NCI-H2107 (cell line): ENCODE measurements around the gene FCN3.

ENCODE experiments used
- DNase-seq: peaks from one replicate; lab custom pipeline; 2025; lab: John Stamatoyannopoulos, UW

The FCN3 gene

DNA sequence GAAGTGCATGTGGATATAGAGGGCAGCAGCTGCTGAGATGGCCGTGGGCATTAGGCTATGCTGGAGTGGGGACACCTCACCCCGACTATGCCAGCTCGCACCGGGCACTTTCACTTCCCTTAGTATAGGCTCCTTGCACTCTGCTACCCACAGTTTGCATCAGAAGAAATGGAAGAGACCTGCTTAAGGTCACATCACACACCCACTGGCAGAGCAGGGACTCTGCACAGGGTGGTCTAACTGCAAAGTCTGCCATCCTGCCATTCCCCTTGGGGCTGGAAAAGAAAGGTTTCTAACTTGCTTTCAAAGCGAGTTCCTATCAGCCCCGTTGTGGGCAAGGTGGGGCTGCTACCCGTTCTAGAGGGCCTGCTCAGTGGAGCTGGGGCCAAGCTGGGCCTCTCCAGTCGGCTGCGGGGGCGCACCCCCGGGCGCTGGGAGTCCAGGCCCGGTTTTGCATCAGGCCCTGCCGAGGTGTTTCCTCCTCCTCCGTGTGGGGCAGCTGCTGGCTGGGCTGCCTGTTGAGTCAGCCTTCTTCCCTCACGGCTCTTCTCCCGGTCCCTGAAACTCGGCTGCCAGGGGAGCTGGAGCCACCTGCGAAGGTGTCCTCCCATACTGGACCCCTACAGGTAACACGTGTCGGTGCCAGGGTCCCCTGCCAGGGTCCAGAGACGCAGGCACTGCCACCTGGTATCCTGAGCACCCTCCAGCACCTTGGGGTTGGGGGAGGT lies 32.9 kb downstream of the FCN3 start, which contains the start of gene SYTL1:
Gene SYTL1 (plus strand): TSS at position 498 of the 728 bp plus-strand sequence. CDS start 3,313 bp downstream, outside the sequence.
- DNase-seq: peak; percentile 85

DNA sequence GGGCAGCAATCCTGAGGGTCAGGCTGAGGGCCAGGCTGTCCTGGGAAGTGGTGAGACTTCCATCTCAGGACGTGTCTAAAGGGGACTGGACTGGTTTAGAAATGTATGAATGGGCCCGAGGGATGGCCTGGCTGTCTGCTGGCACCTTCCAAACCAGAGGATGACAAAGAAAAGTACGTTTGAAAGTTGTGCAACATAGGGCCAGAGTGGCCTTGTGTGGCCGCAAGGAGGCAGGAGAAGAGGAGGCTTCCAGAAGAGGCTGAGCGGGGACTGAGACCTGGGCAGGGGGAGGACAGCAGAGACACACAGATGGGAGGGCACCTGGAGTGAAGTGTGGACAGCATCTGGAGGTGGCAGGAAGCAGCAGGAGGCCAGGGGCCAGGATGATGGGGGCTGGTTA lies 35.4 kb downstream of the FCN3 start:
- no peak for DNase-seq

- DNase-seq: no peak
These were observed 35.9 kb downstream of the FCN3 start for GRCh38 chr1:27338751-27339150.

- no peak for DNase-seq
These were observed 37.9 kb downstream of the FCN3 start for GRCh38 chr1:27336756-27337155.

DNA sequence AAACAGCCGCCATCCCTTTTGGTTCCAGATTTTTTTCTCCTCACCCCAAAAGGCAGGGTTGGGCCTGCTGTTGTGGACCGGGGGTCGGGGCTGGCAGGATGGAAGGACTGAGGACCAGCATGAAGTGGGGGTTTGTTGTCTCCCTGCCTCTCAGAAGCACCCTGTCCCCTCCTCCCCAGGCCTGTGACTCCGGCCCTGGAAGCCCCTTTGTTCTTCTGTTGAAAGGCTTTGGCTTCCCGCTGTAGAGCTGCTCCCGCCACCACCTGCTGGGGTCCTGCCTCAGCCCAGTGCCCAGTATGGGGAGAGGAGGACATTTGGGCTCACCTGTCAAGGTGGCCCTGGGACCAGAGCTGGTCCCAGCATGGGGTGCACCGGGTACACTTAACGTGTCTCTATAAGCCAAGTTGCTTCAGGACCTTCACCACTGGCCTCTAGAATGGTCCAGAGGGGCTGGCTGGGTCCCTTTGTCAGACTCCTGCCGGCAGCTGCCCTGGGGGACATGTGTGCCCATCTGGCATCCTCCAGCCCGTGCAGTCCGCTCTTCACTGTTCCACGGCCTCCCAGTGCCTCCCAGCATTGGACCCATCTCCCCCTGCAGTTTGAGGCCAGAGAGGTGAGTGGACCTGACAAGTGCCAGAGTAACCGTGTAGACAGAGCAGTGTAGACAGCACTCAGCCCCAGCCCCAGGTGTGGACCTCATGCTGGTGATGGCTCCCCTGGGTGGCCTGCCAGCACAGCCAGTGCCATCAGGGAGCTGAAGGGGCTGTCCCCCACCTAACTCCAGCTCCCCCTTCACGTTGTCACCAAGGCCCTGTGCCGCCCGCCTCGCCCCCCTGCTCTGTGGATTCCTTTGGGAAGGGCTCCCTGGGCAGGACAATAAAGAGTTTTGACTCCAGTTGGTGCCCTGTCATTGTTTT lies 38.9 kb downstream of the FCN3 start:
- no peak for DNase-seq

- DNase-seq: no peak
These were observed 40.8 kb downstream of the FCN3 start for GRCh38 chr1:27333717-27334279.

- no peak for DNase-seq
These were observed 41.9 kb downstream of the FCN3 start for GRCh38 chr1:27332536-27333281.

- no peak for DNase-seq
These were observed 42.7 kb downstream of the FCN3 start for GRCh38 chr1:27331922-27332321.

GRCh38 chr1:27331426-27331825 lies 43.2 kb downstream of the FCN3 start:
- no peak for DNase-seq

DNA sequence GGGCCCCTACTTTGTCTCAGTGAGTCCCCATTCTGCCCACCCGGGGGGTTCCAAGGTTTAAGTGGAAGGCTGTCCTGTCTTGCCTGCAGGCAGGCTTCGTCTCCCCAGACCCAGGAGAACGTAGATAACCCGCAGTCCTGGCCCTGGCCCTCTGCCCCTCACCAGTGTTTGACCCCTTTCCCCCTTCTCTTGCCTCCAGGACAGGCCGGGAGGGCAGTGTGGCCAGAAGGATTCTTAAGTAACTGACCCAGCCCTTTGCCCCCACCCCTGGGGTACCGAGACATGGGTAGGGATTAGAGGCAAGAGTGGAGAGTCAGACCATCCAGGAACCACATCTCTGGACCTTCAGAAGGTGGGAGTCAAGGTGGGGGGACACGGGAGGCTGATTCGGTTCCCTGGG lies 43.8 kb downstream of the FCN3 start:
- no peak for DNase-seq

GRCh38 chr1:27327964-27328363 lies 46.7 kb downstream of the FCN3 start:
- DNase-seq: no peak

GRCh38 chr1:27325286-27325685 lies 49.3 kb downstream of the FCN3 start:
- no peak for DNase-seq

DNA sequence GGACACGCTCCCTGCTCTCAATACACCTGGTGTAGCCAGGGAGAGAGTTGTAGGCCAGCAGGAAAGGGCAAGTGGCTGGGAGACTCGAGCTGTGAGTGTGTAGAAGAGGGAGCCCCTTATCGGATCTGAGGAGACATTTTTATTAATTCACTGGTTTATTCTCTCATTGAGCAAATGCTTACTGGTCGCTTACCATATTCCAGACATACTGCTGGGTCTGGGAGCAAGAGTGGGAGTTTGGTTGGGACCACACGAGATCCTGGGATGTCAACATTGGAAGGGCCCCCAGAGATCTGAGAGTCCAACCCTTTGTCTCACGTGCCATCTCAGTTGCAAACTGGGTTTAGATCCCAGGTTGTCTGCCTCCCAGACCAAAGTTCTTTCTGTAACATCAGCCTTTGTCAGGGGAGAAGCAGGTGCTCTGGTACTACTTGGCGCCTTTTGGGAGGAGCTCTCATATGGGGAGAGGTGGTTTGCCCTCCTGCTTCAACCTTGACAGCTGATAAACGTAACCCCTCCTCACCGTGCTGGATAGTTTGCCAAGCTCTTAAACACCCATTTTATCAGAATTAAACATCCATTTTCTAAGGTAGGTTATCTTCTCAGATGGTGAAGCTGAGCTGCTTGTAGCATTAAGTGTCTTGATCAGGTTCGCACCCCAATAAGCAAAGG lies 51.9 kb downstream of the FCN3 start:
- DNase-seq: no peak

DNA sequence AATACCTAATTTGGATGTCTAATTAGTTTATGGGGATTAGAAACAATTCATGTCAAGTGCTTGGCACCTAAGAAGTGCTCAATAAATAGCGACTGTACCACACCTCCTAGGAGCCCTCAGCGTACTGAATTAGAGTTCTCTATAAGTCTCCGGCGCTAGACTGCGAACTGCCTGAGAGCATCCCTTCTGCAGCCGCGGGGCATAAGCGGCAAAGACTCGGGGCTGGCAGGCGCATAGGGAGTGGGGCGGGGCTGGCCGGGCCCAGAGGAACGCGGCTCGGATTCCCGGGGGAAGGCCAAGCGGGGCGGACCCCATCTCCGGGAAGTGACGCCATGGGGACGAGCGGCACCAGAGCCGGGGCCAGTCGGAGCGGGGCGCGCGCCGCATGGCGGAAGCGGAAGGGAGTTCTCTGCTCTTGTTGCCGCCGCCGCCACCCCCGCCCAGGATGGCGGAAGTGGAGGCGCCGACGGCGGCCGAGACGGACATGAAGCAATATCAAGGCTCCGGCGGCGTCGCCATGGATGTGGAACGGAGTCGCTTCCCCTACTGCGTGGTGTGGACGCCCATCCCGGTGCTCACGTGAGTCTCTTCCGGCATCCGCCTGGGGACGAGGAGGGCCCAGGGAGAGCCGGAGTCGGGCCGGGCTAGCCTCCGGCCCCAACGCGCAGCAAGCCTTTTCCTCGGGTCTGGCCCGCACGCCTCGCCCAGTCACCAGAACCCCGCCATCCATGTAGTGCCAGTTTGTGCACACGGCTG lies 52.6 kb downstream of the FCN3 start, which contains the start of gene TMEM222:
Gene TMEM222 (plus strand): TSS at position 351 of the 756 bp plus-strand sequence. CDS start 35 bp downstream, at position 386.
- peak; percentile 97 for DNase-seq
